Endothelial cell (in vitro differentiated cells): ENCODE measurements around the gene ACSM2B. TPM values are rescaled to one million over a fixed set of nuclear protein-coding genes. Genes with fewer than 3 reads are reported as not detected.
A peak's percentile ranks its signal among the peaks of the same experiment; 100 is the strongest.

Experiments used
- DNase-seq: peaks from one replicate; pipeline ENCODE4 v3.0.0; 2021; ENCODE audit warnings: low spot score
- H3K27ac Mint-ChIP-seq: one replicate; pipeline ENCODE4 v1.8.0; 2021; ENCODE audit warnings: mixed read lengths, inconsistent platforms; ENCODE audit not compliant: unreplicated experiment
- H3K27me3 Mint-ChIP-seq: one replicate; pipeline ENCODE4 v1.8.0; 2021; ENCODE audit warnings: mild to moderate bottlenecking, moderate library complexity, mixed read lengths, inconsistent platforms; ENCODE audit not compliant: unreplicated experiment
- H3K36me3 Mint-ChIP-seq: one replicate; pipeline ENCODE4 v1.8.0; 2021; ENCODE audit warnings: mild to moderate bottlenecking, low read depth, mixed read lengths, inconsistent platforms; ENCODE audit not compliant: unreplicated experiment
- H3K4me1 Mint-ChIP-seq: one replicate; pipeline ENCODE4 v1.8.0; 2021; ENCODE audit warnings: mild to moderate bottlenecking, mixed read lengths, inconsistent platforms; ENCODE audit not compliant: unreplicated experiment
- H3K4me3 Mint-ChIP-seq: one replicate; pipeline ENCODE4 v1.8.0; 2021; ENCODE audit warnings: mild to moderate bottlenecking, mixed read lengths, inconsistent platforms; ENCODE audit not compliant: unreplicated experiment
- H3K9me3 Mint-ChIP-seq: one replicate; pipeline ENCODE4 v1.8.0; 2021; ENCODE audit warnings: mixed read lengths, inconsistent platforms; ENCODE audit not compliant: unreplicated experiment
- CTCF ChIP-seq: fragments of 200-600 bp; sonication (generic); IDR thresholded peaks from one replicate; pipeline ENCODE4 v1.5.0; 2021; ENCODE audit warnings: antibody characterized with exemption; ENCODE audit not compliant: unreplicated experiment
- total RNA-seq: library from RNA; stranded (reverse); fragmentation: NEBNext Ultra II Directional; extraction: Animal tissue kit (Norgen Biotek cat#: 25700); gene quantifications from one replicate; pipeline ENCODE4 v1.2.1, GENCODE V29; 2021; ENCODE audit not compliant: unreplicated experiment

Gene ACSM2B
- total RNA-seq, 1 donor from 2014 or later: not detected

GRCh38 chr16:20520103-20520502 is 56.1 kb downstream of the ACSM2B start:
- DNase-seq: no peak
- Mint-ChIP-seq H3K4me3 (no peak overlapping the region), H3K36me3 (no peaks in the 10 kb centered on the region), H3K4me1 (peaks cover 3% of the 10 kb centered on the region), H3K27ac (no peak overlapping the region), H3K27me3 (no peaks in the 10 kb centered on the region), H3K9me3 (peaks cover 12% of the 10 kb centered on the region)
- no peak for TF ChIP-seq CTCF

- Mint-ChIP-seq H3K27me3 (no peaks in the 10 kb centered on the region), H3K36me3 (no peaks in the 10 kb centered on the region), H3K4me3 (no peak overlapping the region), H3K4me1 (peaks cover 3% of the 10 kb centered on the region), H3K9me3 (peaks cover 12% of the 10 kb centered on the region), H3K27ac (peak overlapping the region; percentile 20)
- DNase-seq: no peak
- TF ChIP-seq CTCF: no peak
Measured at GRCh38 chr16:20519231-20519630, 56.9 kb downstream of the ACSM2B start.

- H3K4me3 Mint-ChIP-seq: no peak overlapping the region
- DNase-seq: no peak
- no peak overlapping the region for H3K27ac Mint-ChIP-seq
- H3K9me3 Mint-ChIP-seq: peaks cover 12% of the 10 kb centered on the region
- H3K36me3 Mint-ChIP-seq: no peaks in the 10 kb centered on the region
- H3K27me3 Mint-ChIP-seq: no peaks in the 10 kb centered on the region
- TF ChIP-seq CTCF: no peak
- H3K4me1 Mint-ChIP-seq: peaks cover 3% of the 10 kb centered on the region
Measured at GRCh38 chr16:20517149-20517548, 59.0 kb downstream of the ACSM2B start.

GRCh38 chr16:20515688-20516090 is 60.5 kb downstream of the ACSM2B start:
- no peak for TF ChIP-seq CTCF
- Mint-ChIP-seq H3K27ac (no peak overlapping the region), H3K9me3 (peaks cover 7% of the 10 kb centered on the region), H3K27me3 (no peaks in the 10 kb centered on the region), H3K4me1 (peaks cover 3% of the 10 kb centered on the region), H3K4me3 (no peak overlapping the region), H3K36me3 (no peaks in the 10 kb centered on the region)
- DNase-seq: no peak

GRCh38 chr16:20510323-20510722 is 65.8 kb downstream of the ACSM2B start:
- no peaks in the 10 kb centered on the region for H3K27me3 Mint-ChIP-seq
- DNase-seq: no peak
- no peak for TF ChIP-seq CTCF
- H3K27ac Mint-ChIP-seq: no peak overlapping the region
- H3K36me3 Mint-ChIP-seq: no peaks in the 10 kb centered on the region
- no peak overlapping the region for H3K4me3 Mint-ChIP-seq
- H3K9me3 Mint-ChIP-seq: peaks cover 19% of the 10 kb centered on the region
- H3K4me1 Mint-ChIP-seq: no peaks in the 10 kb centered on the region
